Measurements from ENCODE around the gene WDR6.

The WDR6 gene

DNA sequence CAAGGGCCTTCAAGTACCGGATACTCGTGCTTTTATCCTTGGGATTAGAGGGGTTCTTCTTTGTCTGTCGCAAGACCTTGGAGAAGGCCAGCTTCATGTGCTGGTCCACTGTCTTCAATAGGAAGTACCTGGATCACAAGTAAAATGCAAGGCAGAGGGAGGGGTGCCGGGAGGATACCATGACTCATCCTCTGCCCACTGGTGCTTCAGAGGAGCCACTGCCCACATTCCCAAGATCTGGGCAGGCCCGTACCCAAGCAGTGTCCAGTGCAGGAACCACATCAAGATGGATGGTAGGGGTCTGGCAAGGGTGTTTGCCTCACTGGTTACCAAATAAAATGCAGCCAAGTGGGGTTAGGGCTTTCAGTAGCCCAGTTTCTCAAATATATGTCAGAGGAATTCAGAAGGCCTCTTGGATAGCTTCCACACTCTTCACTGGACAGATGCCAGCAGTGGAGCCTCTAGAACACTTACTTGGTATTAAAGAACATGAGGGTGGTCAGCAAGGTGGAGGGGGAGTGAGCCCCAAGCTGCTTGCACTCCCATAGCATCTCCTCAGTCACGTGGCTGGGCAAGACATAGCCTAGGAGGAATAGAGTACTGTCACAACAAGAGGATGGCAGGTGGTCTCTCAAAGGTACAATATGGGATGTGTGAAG is 25.6 kb downstream of the WDR6 start:
- H3K79me1 ChIP-seq (ENCODE audit: low read depth, low read length) = peaks cover 7% of the 10 kb centered on the region
- no peak overlapping the region for H4K8ac ChIP-seq (ENCODE audit: low read depth, low read length)
- no peaks in the 10 kb centered on the region for H3K9me3 ChIP-seq (replicated peaks in 1 of 2; ENCODE audit: control insufficient read depth in 2 of 2, insufficient read depth in 1 of 2, low read depth in 1 of 2, low read length in 2 of 2)
- H2BK5ac ChIP-seq (ENCODE audit: low read length) = no peak overlapping the region
- no peaks in the 10 kb centered on the region for H3K27me3 ChIP-seq (ENCODE audit: control insufficient read depth in 3 of 3, insufficient read depth in 3 of 3, low read depth in 1 of 3, low read length in 3 of 3)
- H3K27ac ChIP-seq (replicated peaks; ENCODE audit: low read length) = no peak overlapping the region
- no peak overlapping the region for H2BK12ac ChIP-seq (ENCODE audit: low read length)
- no peak overlapping the region for H3K4me2 ChIP-seq (ENCODE audit: insufficient read depth, low read length, poor library complexity, severe bottlenecking)
- no peak for DNase-seq (ENCODE audit: low spot score)
- no peak overlapping the region for H4K91ac ChIP-seq (ENCODE audit: low read depth, low read length, poor library complexity)
- H3K14ac ChIP-seq (ENCODE audit: low read length) = no peak overlapping the region
- no peak overlapping the region for H2AK5ac ChIP-seq (ENCODE audit: low read depth, low read length)
- no peak overlapping the region for H2BK15ac ChIP-seq (ENCODE audit: low read length)
- no peak overlapping the region for H3K23ac ChIP-seq (ENCODE audit: low read depth, low read length, poor library complexity)
- peaks cover 35 to 93% of the 10 kb centered on the region in 2 donors for H3K36me3 ChIP-seq (replicated peaks in 1 of 2; ENCODE audit: control insufficient read depth in 2 of 2, insufficient read depth in 2 of 2, low read length in 2 of 2)
- no peak overlapping the region for H3K9ac ChIP-seq (ENCODE audit: low read depth, low read length, poor library complexity)
- WGBS, 2 donors (ENCODE audit: extremely low coverage in 2 of 2, insufficient read length in 2 of 2, insufficient replicate concordance in 1 of 2) = no CpG with 5 or more reads among the region's 6 CpGs
- no peak overlapping the region for H2AFZ ChIP-seq (ENCODE audit: low read length)
- no peak overlapping the region for H2BK120ac ChIP-seq (ENCODE audit: low read depth, low read length)
- no peak overlapping the region for H3K4me3 ChIP-seq (ENCODE audit: low read length in 2 of 2)
- H3K18ac ChIP-seq (ENCODE audit: low read length) = no peak overlapping the region
- peaks cover 6 to 10% of the 10 kb centered on the region in 2 donors for H3K4me1 ChIP-seq (ENCODE audit: control insufficient read depth in 2 of 2, insufficient read depth in 1 of 2, low read depth in 1 of 2, low read length in 2 of 2)
- H3K4ac ChIP-seq (ENCODE audit: low read length) = no peak overlapping the region

DNA sequence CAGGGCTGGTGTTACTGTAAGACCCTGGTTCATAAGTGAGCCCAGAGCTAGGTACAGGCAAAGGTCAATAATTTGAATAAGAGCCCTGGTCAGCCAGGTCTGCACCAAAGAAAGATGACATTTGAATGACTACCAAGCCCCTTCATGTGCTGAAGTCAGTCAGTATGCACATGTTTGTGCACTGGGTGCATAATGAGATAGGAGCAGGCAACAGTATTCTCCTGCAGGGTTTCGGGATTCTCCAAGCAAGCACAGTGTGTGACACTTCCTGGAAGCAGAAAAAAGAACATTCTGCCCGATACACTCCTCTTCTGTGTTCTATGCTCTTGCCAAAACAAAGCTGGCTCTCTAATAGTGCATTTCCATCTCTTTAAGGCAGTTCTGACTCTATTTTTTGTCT is 27.5 kb downstream of the WDR6 start:
- Histone ChIP-seq H3K36me3 (replicated peaks in 1 of 2; ENCODE audit: control insufficient read depth in 2 of 2, insufficient read depth in 2 of 2, low read length in 2 of 2) (peaks cover 33 to 98% of the 10 kb centered on the region in 2 donors), H4K91ac (ENCODE audit: low read depth, low read length, poor library complexity) (no peak overlapping the region), H3K27ac (replicated peaks; ENCODE audit: low read length) (no peak overlapping the region), H2BK120ac (ENCODE audit: low read depth, low read length) (no peak overlapping the region), H3K4me2 (ENCODE audit: insufficient read depth, low read length, poor library complexity, severe bottlenecking) (no peak overlapping the region), H4K8ac (ENCODE audit: low read depth, low read length) (no peak overlapping the region), H3K9me3 (replicated peaks in 1 of 2; ENCODE audit: control insufficient read depth in 2 of 2, insufficient read depth in 1 of 2, low read depth in 1 of 2, low read length in 2 of 2) (no peaks in the 10 kb centered on the region), H3K23ac (ENCODE audit: low read depth, low read length, poor library complexity) (no peak overlapping the region), H3K27me3 (ENCODE audit: control insufficient read depth in 3 of 3, insufficient read depth in 3 of 3, low read depth in 1 of 3, low read length in 3 of 3) (no peaks in the 10 kb centered on the region), H2BK5ac (ENCODE audit: low read length) (no peak overlapping the region), H3K9ac (ENCODE audit: low read depth, low read length, poor library complexity) (no peak overlapping the region), H3K18ac (ENCODE audit: low read length) (no peak overlapping the region), H2AFZ (ENCODE audit: low read length) (no peak overlapping the region), H3K79me1 (ENCODE audit: low read depth, low read length) (no peaks in the 10 kb centered on the region), H3K4me3 (ENCODE audit: low read length in 2 of 2) (no peak overlapping the region), H3K14ac (ENCODE audit: low read length) (no peak overlapping the region), H2BK15ac (ENCODE audit: low read length) (no peak overlapping the region), H2AK5ac (ENCODE audit: low read depth, low read length) (no peak overlapping the region), H3K4me1 (ENCODE audit: control insufficient read depth in 2 of 2, insufficient read depth in 1 of 2, low read depth in 1 of 2, low read length in 2 of 2) (no peaks in the 10 kb centered on the region), H3K4ac (ENCODE audit: low read length) (no peak overlapping the region), H2BK12ac (ENCODE audit: low read length) (no peak overlapping the region)
- WGBS, 2 donors (ENCODE audit: extremely low coverage in 2 of 2, insufficient read length in 2 of 2, insufficient replicate concordance in 1 of 2) = no CpG with 5 or more reads among the region's 2 CpGs
- no peak for DNase-seq (ENCODE audit: low spot score)

DNA sequence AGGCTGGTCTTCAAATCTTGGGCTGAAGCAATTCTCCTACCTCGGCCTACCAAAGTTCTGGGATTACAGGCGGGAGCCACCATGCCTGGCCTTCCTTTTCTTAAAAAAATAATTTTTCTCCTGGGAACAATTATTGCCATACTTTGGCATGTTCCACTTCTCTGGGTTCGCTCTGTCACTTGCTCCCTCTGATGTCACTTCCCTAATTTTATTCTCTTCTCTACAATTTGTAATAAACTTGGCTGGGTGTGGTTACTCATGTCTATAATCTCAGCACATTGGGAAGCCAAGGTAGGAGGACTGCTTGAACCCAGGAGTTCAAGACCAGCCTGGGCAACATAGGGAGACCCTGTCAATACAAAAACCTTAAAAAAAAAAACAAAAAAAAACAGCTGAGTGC is 28.1 kb downstream of the WDR6 start:
- Histone ChIP-seq H3K4me3 (ENCODE audit: low read length in 2 of 2) (no peak overlapping the region), H3K4me2 (ENCODE audit: insufficient read depth, low read length, poor library complexity, severe bottlenecking) (no peak overlapping the region), H2BK15ac (ENCODE audit: low read length) (no peak overlapping the region), H3K9me3 (replicated peaks in 1 of 2; ENCODE audit: control insufficient read depth in 2 of 2, insufficient read depth in 1 of 2, low read depth in 1 of 2, low read length in 2 of 2) (no peaks in the 10 kb centered on the region), H3K4me1 (ENCODE audit: control insufficient read depth in 2 of 2, insufficient read depth in 1 of 2, low read depth in 1 of 2, low read length in 2 of 2) (no peaks in the 10 kb centered on the region), H2AFZ (ENCODE audit: low read length) (no peak overlapping the region), H3K14ac (ENCODE audit: low read length) (no peak overlapping the region), H3K18ac (ENCODE audit: low read length) (no peak overlapping the region), H2AK5ac (ENCODE audit: low read depth, low read length) (no peak overlapping the region), H3K4ac (ENCODE audit: low read length) (no peak overlapping the region), H4K8ac (ENCODE audit: low read depth, low read length) (no peak overlapping the region), H2BK5ac (ENCODE audit: low read length) (no peak overlapping the region), H3K79me1 (ENCODE audit: low read depth, low read length) (no peaks in the 10 kb centered on the region), H2BK120ac (ENCODE audit: low read depth, low read length) (no peak overlapping the region), H3K9ac (ENCODE audit: low read depth, low read length, poor library complexity) (no peak overlapping the region), H3K27ac (replicated peaks; ENCODE audit: low read length) (no peak overlapping the region), H3K23ac (ENCODE audit: low read depth, low read length, poor library complexity) (no peak overlapping the region), H2BK12ac (ENCODE audit: low read length) (no peak overlapping the region), H3K27me3 (ENCODE audit: control insufficient read depth in 3 of 3, insufficient read depth in 3 of 3, low read depth in 1 of 3, low read length in 3 of 3) (no peaks in the 10 kb centered on the region), H3K36me3 (replicated peaks in 1 of 2; ENCODE audit: control insufficient read depth in 2 of 2, insufficient read depth in 2 of 2, low read length in 2 of 2) (peaks cover 36 to 98% of the 10 kb centered on the region in 2 donors), H4K91ac (ENCODE audit: low read depth, low read length, poor library complexity) (no peak overlapping the region)
- no CpG with 5 or more reads among the region's 3 CpGs for WGBS, 2 donors (ENCODE audit: extremely low coverage in 2 of 2, insufficient read length in 2 of 2, insufficient replicate concordance in 1 of 2)
- no peak for DNase-seq (ENCODE audit: low spot score)

DNA sequence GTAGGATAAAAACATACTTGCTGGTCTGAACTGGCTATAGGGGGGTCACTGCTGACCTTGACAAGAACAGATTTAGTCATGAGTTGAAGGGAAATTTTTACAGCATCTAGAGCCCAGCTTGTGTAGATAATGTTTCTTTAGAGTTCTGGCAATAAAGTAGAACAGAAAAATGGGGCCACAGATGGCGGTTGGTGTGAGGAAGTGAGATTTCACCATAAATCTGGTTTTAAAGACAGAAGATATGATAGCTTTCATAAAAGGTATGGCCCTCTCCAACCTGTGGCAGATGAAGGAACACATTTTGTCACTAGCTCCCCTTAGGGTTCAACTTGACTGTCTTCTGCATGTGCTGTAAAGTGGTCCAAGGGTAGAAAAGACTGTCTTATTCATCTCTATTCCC is 46.4 kb downstream of the WDR6 start:
- no peak overlapping the region for H3K4ac ChIP-seq (ENCODE audit: low read length)
- H3K4me1 ChIP-seq (ENCODE audit: control insufficient read depth in 2 of 2, insufficient read depth in 1 of 2, low read depth in 1 of 2, low read length in 2 of 2) = no peaks in the 10 kb centered on the region
- peaks cover 4% of the 10 kb centered on the region for H3K79me1 ChIP-seq (ENCODE audit: low read depth, low read length)
- no peak overlapping the region for H3K18ac ChIP-seq (ENCODE audit: low read length)
- H3K27me3 ChIP-seq (ENCODE audit: control insufficient read depth in 3 of 3, insufficient read depth in 3 of 3, low read depth in 1 of 3, low read length in 3 of 3) = no peaks in the 10 kb centered on the region
- no peak overlapping the region for H3K4me2 ChIP-seq (ENCODE audit: insufficient read depth, low read length, poor library complexity, severe bottlenecking)
- no CpG with 5 or more reads among the region's 1 CpG for WGBS, 2 donors (ENCODE audit: extremely low coverage in 2 of 2, insufficient read length in 2 of 2, insufficient replicate concordance in 1 of 2)
- no peak overlapping the region for H4K8ac ChIP-seq (ENCODE audit: low read depth, low read length)
- H3K27ac ChIP-seq (replicated peaks; ENCODE audit: low read length) = no peak overlapping the region
- H4K91ac ChIP-seq (ENCODE audit: low read depth, low read length, poor library complexity) = no peak overlapping the region
- H2BK12ac ChIP-seq (ENCODE audit: low read length) = no peak overlapping the region
- H2AFZ ChIP-seq (ENCODE audit: low read length) = no peak overlapping the region
- H2AK5ac ChIP-seq (ENCODE audit: low read depth, low read length) = no peak overlapping the region
- H3K4me3 ChIP-seq (ENCODE audit: low read length in 2 of 2) = no peak overlapping the region
- no peak overlapping the region for H2BK120ac ChIP-seq (ENCODE audit: low read depth, low read length)
- peaks cover 41 to 84% of the 10 kb centered on the region in 2 donors for H3K36me3 ChIP-seq (replicated peaks in 1 of 2; ENCODE audit: control insufficient read depth in 2 of 2, insufficient read depth in 2 of 2, low read length in 2 of 2)
- no peak overlapping the region for H3K14ac ChIP-seq (ENCODE audit: low read length)
- no peak overlapping the region for H2BK5ac ChIP-seq (ENCODE audit: low read length)
- no peak overlapping the region for H3K23ac ChIP-seq (ENCODE audit: low read depth, low read length, poor library complexity)
- no peak overlapping the region for H2BK15ac ChIP-seq (ENCODE audit: low read length)
- no peak for DNase-seq (ENCODE audit: low spot score)
- H3K9me3 ChIP-seq (replicated peaks in 1 of 2; ENCODE audit: control insufficient read depth in 2 of 2, insufficient read depth in 1 of 2, low read depth in 1 of 2, low read length in 2 of 2) = no peaks in the 10 kb centered on the region
- no peak overlapping the region for H3K9ac ChIP-seq (ENCODE audit: low read depth, low read length, poor library complexity)
